ENCODE measurements around the gene SNAP47.

DNA sequence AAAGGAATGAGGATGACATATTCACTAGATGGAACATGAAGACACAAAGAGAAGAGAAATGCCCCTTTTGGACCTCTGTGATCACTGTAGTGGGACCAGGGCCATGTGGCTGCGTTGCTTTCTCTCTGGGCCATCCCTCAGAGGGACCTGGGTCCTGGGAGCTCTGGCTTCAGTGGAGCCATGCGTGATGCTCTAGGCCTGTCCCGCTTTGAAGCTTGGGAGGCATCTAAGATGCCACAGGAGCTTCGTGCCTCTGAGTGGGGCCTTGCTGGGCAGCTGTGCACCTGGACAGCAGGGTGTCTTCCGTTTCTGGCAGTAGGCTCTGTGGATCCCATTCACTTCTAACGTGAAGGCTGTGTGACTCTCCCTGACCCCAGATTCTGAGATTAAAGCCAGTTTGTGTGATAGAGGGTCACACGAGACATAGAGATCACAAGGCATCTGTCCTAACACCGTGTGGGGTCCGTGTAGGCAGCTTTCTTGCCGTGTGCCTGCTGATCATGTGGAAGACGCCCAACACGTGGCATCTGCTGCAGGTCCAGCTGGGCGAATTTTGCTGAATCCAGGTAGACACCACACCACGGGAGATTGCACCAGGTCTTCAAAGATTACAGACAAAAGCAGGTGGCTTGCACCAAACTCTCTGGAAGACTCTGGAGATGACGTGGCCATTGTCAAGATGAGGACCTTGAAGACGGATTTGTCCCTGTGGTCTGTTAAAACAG lies 63.0 kb downstream of the SNAP47 start:
- TF ChIP-seq RAD21 (IDR thresholded peaks at IDR 0.05; ENCODE audit: low read depth), result no peak
- TF ChIP-seq NFIC (IDR thresholded peaks at IDR 0.05), result no peak
- TF ChIP-seq CEBPB (IDR thresholded peaks at IDR 0.05), result no peak
- no peak for TF ChIP-seq EP300 (IDR thresholded peaks at IDR 0.05; ENCODE audit: borderline replicate concordance)
- no peak for TF ChIP-seq REST (IDR thresholded peaks at IDR 0.05; ENCODE audit: low read depth)
- no peak for TF ChIP-seq FOXM1 (IDR thresholded peaks at IDR 0.05; ENCODE audit: borderline replicate concordance, low read depth)
- TF ChIP-seq TAF1 (IDR thresholded peaks at IDR 0.05; ENCODE audit: low read depth), result no peak
- TF ChIP-seq USF1 (IDR thresholded peaks at IDR 0.05), result no peak
- no peak for TF ChIP-seq CREB1 (IDR thresholded peaks at IDR 0.05; ENCODE audit: low read depth)
